Neural progenitor cell (in vitro differentiated cells): ENCODE results near the gene EPN2. TPM values are rescaled to one million over a fixed set of nuclear protein-coding genes. Genes with fewer than 3 reads are reported as not detected.

Source experiments
- DNase-seq: peaks from one replicate; pipeline ENCODE4 v3.0.0-alpha.2; 2016; ENCODE audit warnings: low spot score
- H2AFZ ChIP-seq: fragments of 200-600 bp; sonication (generic); replicated peaks from 2 replicates; pipeline ENCODE4 v1.6.1; 2016; ENCODE audit warnings: antibody characterized with exemption
- H3F3A ChIP-seq: fragments of 200-600 bp; sonication (generic); 2 replicates; pipeline ENCODE4 v1.6.1; 2016; ENCODE audit warnings: antibody characterized with exemption, low read depth
- H3K27ac ChIP-seq: fragments of 200-600 bp; sonication (generic); 2 replicates; pipeline ENCODE4 v1.5.1; 2016; ENCODE audit warnings: mild to moderate bottlenecking
- H3K27me3 ChIP-seq: fragments of 200-600 bp; sonication (generic); 2 replicates; pipeline ENCODE4 v1.6.1; 2016; ENCODE audit warnings: mild to moderate bottlenecking, moderate library complexity
- H3K36me3 ChIP-seq: fragments of 200-600 bp; sonication (generic); 2 replicates; pipeline ENCODE4 v1.5.1; 2016
- H3K4me1 ChIP-seq: fragments of 200-600 bp; sonication (generic); 2 replicates; pipeline ENCODE4 v1.6.1; 2016; ENCODE audit warnings: mixed run types
- H3K4me2 ChIP-seq: fragments of 200-600 bp; sonication (generic); 2 replicates; pipeline ENCODE4 v1.6.1; 2016
- H3K4me3 ChIP-seq: fragments of 200-600 bp; sonication (generic); 2 replicates; pipeline ENCODE4 v1.5.1; 2016
- H3K79me2 ChIP-seq: fragments of 200-600 bp; sonication (generic); 2 replicates; pipeline ENCODE4 v1.6.1; 2016; ENCODE audit warnings: low read depth
- H3K9ac ChIP-seq: fragments of 200-600 bp; sonication (generic); 2 replicates; pipeline ENCODE4 v1.6.1; 2016
- H3K9me3 ChIP-seq: fragments of 200-600 bp; sonication (generic); 2 replicates; pipeline ENCODE4 v1.5.1; 2016; ENCODE audit warnings: low read depth
- H4K20me1 ChIP-seq: fragments of 200-600 bp; sonication (generic); 2 replicates; pipeline ENCODE4 v1.6.1; 2016; ENCODE audit warnings: low read depth
- H3K27ac Mint-ChIP-seq: 3 replicates; pipeline ENCODE4 v1.8.0; 2021; ENCODE audit warnings: mixed read lengths
- H3K27me3 Mint-ChIP-seq: 2 replicates; pipeline ENCODE4 v1.8.0; 2022; ENCODE audit warnings: low read depth, mild to moderate bottlenecking, inconsistent platforms, moderate library complexity, mixed read lengths; ENCODE audit not compliant: insufficient read depth
- H3K36me3 Mint-ChIP-seq: 3 replicates; pipeline ENCODE4 v1.8.0; 2021; ENCODE audit warnings: mixed read lengths
- H3K4me1 Mint-ChIP-seq: 3 replicates; pipeline ENCODE4 v1.8.0; 2021; ENCODE audit warnings: mixed read lengths
- H3K4me3 Mint-ChIP-seq: 3 replicates; pipeline ENCODE4 v1.8.0; 2021; ENCODE audit warnings: mild to moderate bottlenecking, moderate library complexity, mixed read lengths
- H3K9me3 Mint-ChIP-seq: 3 replicates; pipeline ENCODE4 v1.8.0; 2020; ENCODE audit warnings: mixed read lengths
- EZH2 ChIP-seq: fragments of 200-600 bp; sonication (generic); IDR thresholded peaks from 2 replicates; pipeline ENCODE4 v1.6.1; 2017; ENCODE audit warnings: antibody characterized with exemption, mild to moderate bottlenecking, moderate library complexity
- EZH2phosphoT487 ChIP-seq: fragments of 200-600 bp; sonication (generic); IDR thresholded peaks from 2 replicates; pipeline ENCODE4 v1.6.1; 2017; ENCODE audit warnings: antibody characterized with exemption
- total RNA-seq: library from RNA; depleted of rRNA; stranded (reverse); fragments of >200 nt; gene quantifications from 2 replicates; pipeline ENCODE4 v1.2.3, GENCODE V29; 2015; ENCODE audit warnings: low replicate concordance
- TF ChIP-seq, protein P1 (sequence below): fragments of 200-600 bp; sonication (generic); IDR thresholded peaks from 2 replicates; pipeline ENCODE4 v1.5.1; 2017; ENCODE audit warnings: antibody characterized with exemption, mild to moderate bottlenecking

EPN2 gene
- total RNA-seq, 1 donor from 2014 or later: 30.5 TPM

DNA sequence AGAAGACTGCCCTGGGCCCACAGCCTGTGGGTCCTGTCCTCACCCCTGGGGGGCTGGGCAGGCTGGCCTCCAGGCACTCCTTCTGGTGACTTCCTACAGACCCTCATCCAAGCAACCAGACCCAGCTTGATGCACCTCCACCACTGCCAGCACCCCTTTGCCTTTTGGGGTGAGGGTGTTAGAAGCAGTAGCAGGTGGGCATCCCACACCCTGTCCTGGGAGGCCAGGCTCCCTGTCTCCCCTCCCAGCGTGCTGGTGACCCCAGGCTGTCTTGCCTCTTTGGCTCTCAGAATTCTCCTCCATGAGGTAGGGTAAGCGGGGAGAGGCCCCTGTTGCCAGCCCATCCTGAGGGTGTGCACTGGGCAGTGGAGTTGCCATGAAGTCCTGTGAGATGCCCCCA is 92.0 kb downstream of the EPN2 start:
- no peak overlapping the region for H3K27ac Mint-ChIP-seq
- Histone ChIP-seq H3K4me1 (no peaks in the 10 kb centered on the region), H3K36me3 (peaks cover 11% of the 10 kb centered on the region), H2AFZ (no peak overlapping the region), H3K27me3 (no peaks in the 10 kb centered on the region), H3K4me2 (no peak overlapping the region), H3F3A (no peaks in the 10 kb centered on the region), H4K20me1 (no peaks in the 10 kb centered on the region), H3K4me3 (no peak overlapping the region), H3K27ac (no peak overlapping the region), H3K79me2 (no peaks in the 10 kb centered on the region), H3K9ac (no peak overlapping the region), H3K9me3 (peaks cover 12% of the 10 kb centered on the region)
- peaks cover 29% of the 10 kb centered on the region for H3K36me3 Mint-ChIP-seq
- TF ChIP-seq, protein P1, sequence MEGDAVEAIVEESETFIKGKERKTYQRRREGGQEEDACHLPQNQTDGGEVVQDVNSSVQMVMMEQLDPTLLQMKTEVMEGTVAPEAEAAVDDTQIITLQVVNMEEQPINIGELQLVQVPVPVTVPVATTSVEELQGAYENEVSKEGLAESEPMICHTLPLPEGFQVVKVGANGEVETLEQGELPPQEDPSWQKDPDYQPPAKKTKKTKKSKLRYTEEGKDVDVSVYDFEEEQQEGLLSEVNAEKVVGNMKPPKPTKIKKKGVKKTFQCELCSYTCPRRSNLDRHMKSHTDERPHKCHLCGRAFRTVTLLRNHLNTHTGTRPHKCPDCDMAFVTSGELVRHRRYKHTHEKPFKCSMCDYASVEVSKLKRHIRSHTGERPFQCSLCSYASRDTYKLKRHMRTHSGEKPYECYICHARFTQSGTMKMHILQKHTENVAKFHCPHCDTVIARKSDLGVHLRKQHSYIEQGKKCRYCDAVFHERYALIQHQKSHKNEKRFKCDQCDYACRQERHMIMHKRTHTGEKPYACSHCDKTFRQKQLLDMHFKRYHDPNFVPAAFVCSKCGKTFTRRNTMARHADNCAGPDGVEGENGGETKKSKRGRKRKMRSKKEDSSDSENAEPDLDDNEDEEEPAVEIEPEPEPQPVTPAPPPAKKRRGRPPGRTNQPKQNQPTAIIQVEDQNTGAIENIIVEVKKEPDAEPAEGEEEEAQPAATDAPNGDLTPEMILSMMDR: no peak
- TF ChIP-seq EZH2phosphoT487 (no peak), EZH2 (no peak)
- peaks cover 8% of the 10 kb centered on the region for H3K27me3 Mint-ChIP-seq
- no peak overlapping the region for H3K4me3 Mint-ChIP-seq
- no peak for DNase-seq
- H3K9me3 Mint-ChIP-seq: peaks cover 15% of the 10 kb centered on the region
- H3K4me1 Mint-ChIP-seq: peaks cover 38% of the 10 kb centered on the region

DNA sequence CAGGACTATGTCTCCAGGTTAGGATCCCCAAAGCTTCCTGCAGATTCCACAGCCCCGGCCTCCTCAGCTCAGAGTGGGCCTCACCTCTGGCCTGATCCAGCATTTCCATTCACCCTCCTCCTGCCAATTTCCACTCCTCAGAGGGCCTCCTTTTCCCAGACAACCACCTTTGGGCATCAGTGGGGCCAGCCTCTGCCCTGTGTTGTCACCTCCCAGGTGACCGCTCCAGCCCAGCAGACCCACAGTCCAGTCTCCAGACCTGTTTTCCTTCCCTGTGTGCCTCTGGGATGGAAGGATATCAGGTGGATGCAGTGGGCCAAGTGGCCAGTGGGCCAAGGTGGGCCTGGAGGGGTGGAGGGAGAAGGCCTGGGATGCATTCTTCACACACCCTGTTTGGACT is 92.7 kb downstream of the EPN2 start:
- peak overlapping the region; percentile 74 for H3K27ac Mint-ChIP-seq
- Histone ChIP-seq H3K27me3 (no peaks in the 10 kb centered on the region), H2AFZ (no peak overlapping the region), H3K9me3 (peaks cover 12% of the 10 kb centered on the region), H3K4me3 (no peak overlapping the region), H4K20me1 (no peaks in the 10 kb centered on the region), H3K79me2 (no peaks in the 10 kb centered on the region), H3K9ac (no peak overlapping the region), H3K27ac (no peak overlapping the region), H3F3A (no peaks in the 10 kb centered on the region), H3K4me1 (no peaks in the 10 kb centered on the region), H3K36me3 (peaks cover 7% of the 10 kb centered on the region), H3K4me2 (no peak overlapping the region)
- DNase-seq: no peak
- peaks cover 25% of the 10 kb centered on the region for H3K36me3 Mint-ChIP-seq
- no peak overlapping the region for H3K4me3 Mint-ChIP-seq
- peaks cover 8% of the 10 kb centered on the region for H3K27me3 Mint-ChIP-seq
- TF ChIP-seq EZH2phosphoT487 (no peak), EZH2 (no peak)
- TF ChIP-seq, protein P1: no peak
- H3K4me1 Mint-ChIP-seq: peaks cover 38% of the 10 kb centered on the region
- peaks cover 11% of the 10 kb centered on the region for H3K9me3 Mint-ChIP-seq

DNA sequence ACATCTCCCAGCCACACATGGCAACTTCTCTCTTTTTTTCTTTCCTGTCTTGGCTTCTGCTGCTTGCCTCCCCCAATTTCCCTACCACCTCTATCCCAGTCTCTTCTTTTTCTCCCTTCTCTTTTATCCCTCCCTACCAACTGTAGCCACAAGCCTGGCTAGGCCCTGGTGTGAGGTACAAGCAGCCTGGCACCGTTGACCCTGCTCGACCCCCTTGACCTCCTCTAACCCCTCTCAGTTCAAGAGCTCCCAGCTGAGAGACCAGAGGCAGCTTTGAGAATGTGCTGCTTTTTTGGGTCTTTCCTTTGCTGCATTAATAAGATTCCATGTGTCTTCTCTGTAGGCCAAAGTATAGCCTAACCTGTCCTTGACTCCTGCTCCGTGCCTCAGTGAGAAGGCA is 93.1 kb downstream of the EPN2 start:
- Histone ChIP-seq H3K79me2 (no peaks in the 10 kb centered on the region), H3K27ac (no peak overlapping the region), H3K4me2 (no peak overlapping the region), H3K9ac (no peak overlapping the region), H3K9me3 (peaks cover 10% of the 10 kb centered on the region), H3K4me1 (no peaks in the 10 kb centered on the region), H2AFZ (no peak overlapping the region), H3F3A (no peaks in the 10 kb centered on the region), H3K27me3 (no peaks in the 10 kb centered on the region), H3K36me3 (peaks cover 3% of the 10 kb centered on the region), H4K20me1 (no peaks in the 10 kb centered on the region), H3K4me3 (no peak overlapping the region)
- Mint-ChIP-seq H3K27me3 (peaks cover 8% of the 10 kb centered on the region), H3K9me3 (peaks cover 8% of the 10 kb centered on the region), H3K4me1 (peaks cover 38% of the 10 kb centered on the region), H3K36me3 (peaks cover 21% of the 10 kb centered on the region), H3K4me3 (no peak overlapping the region), H3K27ac (peak overlapping the region; percentile 74)
- DNase-seq: no peak
- TF ChIP-seq EZH2phosphoT487 (no peak), EZH2 (no peak)
- TF ChIP-seq, protein P1: no peak
